ENCODE data around the gene FGF13. TPM values are rescaled to one million over a fixed set of nuclear protein-coding genes. Genes with fewer than 3 reads are reported as not detected.

Gene FGF13
- polyA plus RNA-seq (2013, experiment 1 of 2), result 37.1 TPM
- 38.1 TPM for polyA plus RNA-seq (2013, experiment 2 of 2)

DNA sequence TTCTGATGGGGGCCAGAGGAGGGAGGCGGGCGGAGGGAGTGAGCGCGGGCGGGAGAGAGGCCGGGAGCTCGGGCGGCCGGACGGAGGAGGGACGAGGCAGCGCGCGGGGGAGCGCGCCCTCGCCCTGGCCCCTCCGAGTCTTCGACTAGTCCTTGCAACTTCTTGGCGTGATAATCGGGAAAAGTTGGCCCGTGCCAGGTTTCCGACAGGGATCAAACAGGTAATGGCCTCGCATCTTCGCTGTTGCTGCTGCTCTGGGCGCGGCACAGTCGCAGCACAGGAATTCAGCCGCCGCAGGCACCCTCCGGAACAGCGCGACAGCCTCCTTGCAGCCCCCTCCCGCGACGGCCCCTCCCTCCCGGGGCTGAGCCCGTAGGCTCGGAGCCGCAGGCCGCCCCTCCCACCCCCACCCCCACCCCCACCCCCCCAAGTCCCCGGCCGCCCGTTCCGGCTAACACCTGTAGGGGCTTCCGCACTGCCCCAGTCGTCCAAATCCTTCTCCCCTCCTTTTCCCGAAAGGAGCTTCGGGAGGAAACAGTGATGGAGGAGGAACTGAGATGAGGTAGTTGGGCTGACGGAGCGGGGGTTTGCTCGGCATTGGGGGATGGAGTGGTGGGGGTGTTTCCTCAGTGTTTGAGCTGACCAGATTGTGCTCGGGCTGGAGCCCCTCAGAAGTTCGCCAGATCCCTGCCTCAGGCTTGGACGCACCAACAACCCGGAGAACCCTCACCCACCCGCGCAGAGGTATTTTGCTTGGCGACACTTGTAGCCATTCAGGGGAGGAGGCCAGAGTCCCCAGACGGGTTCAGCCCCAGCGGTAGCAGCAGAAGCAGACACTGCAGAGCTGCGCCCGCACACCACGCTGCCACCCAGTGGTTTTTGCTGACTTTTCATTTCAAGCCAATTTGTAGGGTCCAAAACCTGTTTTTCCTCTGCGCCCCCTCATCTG, at the start of gene FGF13:
TSS of gene FGF13 (minus strand) at position 319 of the 949 bp plus-strand sequence. CDS start 714 bp downstream, outside the sequence.
- Histone ChIP-seq H3K4ac (ENCODE audit: low read length) (no peak within 1 kb of the TSS), H2BK5ac (ENCODE audit: low read length) (no peak within 1 kb of the TSS), H3K27me3 (ENCODE audit: control insufficient read depth in 3 of 3, insufficient read depth in 3 of 3, low read depth in 1 of 3, low read length in 3 of 3) (no peaks in the 10 kb centered on the region), H3K4me3 (ENCODE audit: low read length in 2 of 2) (peak within 1 kb of the TSS; percentile 63 to 87), H3K9ac (ENCODE audit: low read depth, low read length, poor library complexity) (peak within 1 kb of the TSS; percentile 90), H3K9me3 (replicated peaks in 1 of 2; ENCODE audit: control insufficient read depth in 2 of 2, insufficient read depth in 1 of 2, low read depth in 1 of 2, low read length in 2 of 2) (no peaks in the 10 kb centered on the region), H2BK15ac (ENCODE audit: low read length) (no peak within 1 kb of the TSS), H3K18ac (ENCODE audit: low read length) (peak within 1 kb of the TSS; percentile 80), H3K36me3 (replicated peaks in 1 of 2; ENCODE audit: control insufficient read depth in 2 of 2, insufficient read depth in 2 of 2, low read length in 2 of 2) (peaks cover 0 to 4% of the 10 kb centered on the region in 2 donors), H2BK12ac (ENCODE audit: low read length) (peak within 1 kb of the TSS; percentile 16), H3K4me1 (ENCODE audit: control insufficient read depth in 2 of 2, insufficient read depth in 1 of 2, low read depth in 1 of 2, low read length in 2 of 2) (peaks cover 0 to 1% of the 10 kb centered on the region in 2 donors), H4K8ac (ENCODE audit: low read depth, low read length) (no peak within 1 kb of the TSS), H2AFZ (ENCODE audit: low read length) (peak within 1 kb of the TSS; percentile 88), H3K79me1 (ENCODE audit: low read depth, low read length) (no peaks in the 10 kb centered on the region), H3K23ac (ENCODE audit: low read depth, low read length, poor library complexity) (no peak within 1 kb of the TSS), H3K27ac (replicated peaks; ENCODE audit: low read length) (peak within 1 kb of the TSS; percentile 85), H4K91ac (ENCODE audit: low read depth, low read length, poor library complexity) (no peak within 1 kb of the TSS), H2AK5ac (ENCODE audit: low read depth, low read length) (no peak within 1 kb of the TSS), H3K14ac (ENCODE audit: low read length) (no peak within 1 kb of the TSS), H3K4me2 (ENCODE audit: insufficient read depth, low read length, poor library complexity, severe bottlenecking) (peak within 1 kb of the TSS; percentile 81), H2BK120ac (ENCODE audit: low read depth, low read length) (no peak within 1 kb of the TSS)
- no CpG with 5 or more reads among the region's 65 CpGs for WGBS, 2 donors (ENCODE audit: extremely low coverage in 2 of 2, insufficient read length in 2 of 2, insufficient replicate concordance in 1 of 2)
- peak; percentile 48 for DNase-seq (ENCODE audit: low spot score)

GRCh38 chrX:138759217-138759943, 47.9 kb upstream of the FGF13 start:
- Histone ChIP-seq H4K8ac (ENCODE audit: low read depth, low read length) (no peak overlapping the region), H3K9me3 (replicated peaks in 1 of 2; ENCODE audit: control insufficient read depth in 2 of 2, insufficient read depth in 1 of 2, low read depth in 1 of 2, low read length in 2 of 2) (no peaks in the 10 kb centered on the region), H3K36me3 (replicated peaks in 1 of 2; ENCODE audit: control insufficient read depth in 2 of 2, insufficient read depth in 2 of 2, low read length in 2 of 2) (no peaks in the 10 kb centered on the region), H2BK15ac (ENCODE audit: low read length) (no peak overlapping the region), H3K14ac (ENCODE audit: low read length) (no peak overlapping the region), H3K18ac (ENCODE audit: low read length) (no peak overlapping the region), H3K27ac (replicated peaks; ENCODE audit: low read length) (no peak overlapping the region), H3K4me2 (ENCODE audit: insufficient read depth, low read length, poor library complexity, severe bottlenecking) (no peak overlapping the region), H3K27me3 (ENCODE audit: control insufficient read depth in 3 of 3, insufficient read depth in 3 of 3, low read depth in 1 of 3, low read length in 3 of 3) (peaks cover 0 to 5% (median 0%) of the 10 kb centered on the region in 3 experiments), H3K4me3 (ENCODE audit: low read length in 2 of 2) (no peak overlapping the region), H3K9ac (ENCODE audit: low read depth, low read length, poor library complexity) (no peak overlapping the region), H3K79me1 (ENCODE audit: low read depth, low read length) (no peaks in the 10 kb centered on the region), H2BK120ac (ENCODE audit: low read depth, low read length) (no peak overlapping the region), H3K4me1 (ENCODE audit: control insufficient read depth in 2 of 2, insufficient read depth in 1 of 2, low read depth in 1 of 2, low read length in 2 of 2) (no peaks in the 10 kb centered on the region), H3K23ac (ENCODE audit: low read depth, low read length, poor library complexity) (no peak overlapping the region), H2BK12ac (ENCODE audit: low read length) (no peak overlapping the region), H4K91ac (ENCODE audit: low read depth, low read length, poor library complexity) (no peak overlapping the region), H2AK5ac (ENCODE audit: low read depth, low read length) (no peak overlapping the region), H2BK5ac (ENCODE audit: low read length) (no peak overlapping the region), H3K4ac (ENCODE audit: low read length) (no peak overlapping the region), H2AFZ (ENCODE audit: low read length) (no peak overlapping the region)
- no CpG with 5 or more reads among the region's 5 CpGs for WGBS, 2 donors (ENCODE audit: extremely low coverage in 2 of 2, insufficient read length in 2 of 2, insufficient replicate concordance in 1 of 2)
- no peak for DNase-seq (ENCODE audit: low spot score)

DNA sequence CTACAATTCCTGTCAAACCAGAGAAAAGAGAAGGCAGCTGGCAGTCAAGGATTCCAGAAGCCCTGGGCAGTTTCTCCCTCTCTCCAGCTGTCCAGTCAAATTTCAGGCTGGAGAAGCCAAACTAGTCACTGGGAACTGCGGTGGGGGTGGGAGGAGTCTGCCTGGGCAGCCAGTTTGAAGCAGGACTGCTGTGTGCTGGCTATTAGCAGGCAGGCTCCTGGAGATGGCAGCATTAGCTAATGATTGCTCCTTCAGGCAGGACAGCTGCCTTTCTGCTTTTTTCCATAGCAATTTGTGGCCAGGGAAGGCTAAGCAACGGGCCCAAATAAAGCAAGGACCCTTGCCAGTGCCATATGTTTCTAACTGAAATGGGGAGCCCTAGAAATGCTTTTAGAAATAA, 44.7 kb upstream of the FGF13 start:
- H3K4ac ChIP-seq (ENCODE audit: low read length), result no peak overlapping the region
- no peak overlapping the region for H2BK12ac ChIP-seq (ENCODE audit: low read length)
- no peaks in the 10 kb centered on the region for H3K36me3 ChIP-seq (replicated peaks in 1 of 2; ENCODE audit: control insufficient read depth in 2 of 2, insufficient read depth in 2 of 2, low read length in 2 of 2)
- no peak overlapping the region for H2BK120ac ChIP-seq (ENCODE audit: low read depth, low read length)
- H2AFZ ChIP-seq (ENCODE audit: low read length), result no peak overlapping the region
- DNase-seq (ENCODE audit: low spot score), result peak; percentile 21
- peaks cover 0 to 5% (median 0%) of the 10 kb centered on the region in 3 experiments for H3K27me3 ChIP-seq (ENCODE audit: control insufficient read depth in 3 of 3, insufficient read depth in 3 of 3, low read depth in 1 of 3, low read length in 3 of 3)
- H3K9ac ChIP-seq (ENCODE audit: low read depth, low read length, poor library complexity), result no peak overlapping the region
- H2BK15ac ChIP-seq (ENCODE audit: low read length), result no peak overlapping the region
- no peak overlapping the region for H3K14ac ChIP-seq (ENCODE audit: low read length)
- H4K8ac ChIP-seq (ENCODE audit: low read depth, low read length), result no peak overlapping the region
- H3K79me1 ChIP-seq (ENCODE audit: low read depth, low read length), result no peaks in the 10 kb centered on the region
- H3K18ac ChIP-seq (ENCODE audit: low read length), result no peak overlapping the region
- no peak overlapping the region for H3K4me3 ChIP-seq (ENCODE audit: low read length in 2 of 2)
- no peaks in the 10 kb centered on the region for H3K4me1 ChIP-seq (ENCODE audit: control insufficient read depth in 2 of 2, insufficient read depth in 1 of 2, low read depth in 1 of 2, low read length in 2 of 2)
- H2BK5ac ChIP-seq (ENCODE audit: low read length), result no peak overlapping the region
- H2AK5ac ChIP-seq (ENCODE audit: low read depth, low read length), result no peak overlapping the region
- H3K9me3 ChIP-seq (replicated peaks in 1 of 2; ENCODE audit: control insufficient read depth in 2 of 2, insufficient read depth in 1 of 2, low read depth in 1 of 2, low read length in 2 of 2), result no peaks in the 10 kb centered on the region
- no CpG with 5 or more reads among the region's 2 CpGs for WGBS, 2 donors (ENCODE audit: extremely low coverage in 2 of 2, insufficient read length in 2 of 2, insufficient replicate concordance in 1 of 2)
- H3K4me2 ChIP-seq (ENCODE audit: insufficient read depth, low read length, poor library complexity, severe bottlenecking), result no peak overlapping the region
- H3K23ac ChIP-seq (ENCODE audit: low read depth, low read length, poor library complexity), result no peak overlapping the region
- no peak overlapping the region for H3K27ac ChIP-seq (replicated peaks; ENCODE audit: low read length)
- no peak overlapping the region for H4K91ac ChIP-seq (ENCODE audit: low read depth, low read length, poor library complexity)

GRCh38 chrX:138754861-138755260, 43.3 kb upstream of the FGF13 start:
- no peaks in the 10 kb centered on the region for H3K9me3 ChIP-seq (replicated peaks in 1 of 2; ENCODE audit: control insufficient read depth in 2 of 2, insufficient read depth in 1 of 2, low read depth in 1 of 2, low read length in 2 of 2)
- H3K4me3 ChIP-seq (ENCODE audit: low read length in 2 of 2), result no peak overlapping the region
- H3K14ac ChIP-seq (ENCODE audit: low read length), result no peak overlapping the region
- no peak overlapping the region for H4K8ac ChIP-seq (ENCODE audit: low read depth, low read length)
- no peak overlapping the region for H2AK5ac ChIP-seq (ENCODE audit: low read depth, low read length)
- H3K4me1 ChIP-seq (ENCODE audit: control insufficient read depth in 2 of 2, insufficient read depth in 1 of 2, low read depth in 1 of 2, low read length in 2 of 2), result no peaks in the 10 kb centered on the region
- no peak overlapping the region for H2BK120ac ChIP-seq (ENCODE audit: low read depth, low read length)
- H3K27me3 ChIP-seq (ENCODE audit: control insufficient read depth in 3 of 3, insufficient read depth in 3 of 3, low read depth in 1 of 3, low read length in 3 of 3), result peaks cover 0 to 5% (median 0%) of the 10 kb centered on the region in 3 experiments
- H2AFZ ChIP-seq (ENCODE audit: low read length), result no peak overlapping the region
- DNase-seq (ENCODE audit: low spot score), result no peak
- H3K36me3 ChIP-seq (replicated peaks in 1 of 2; ENCODE audit: control insufficient read depth in 2 of 2, insufficient read depth in 2 of 2, low read length in 2 of 2), result no peaks in the 10 kb centered on the region
- H3K9ac ChIP-seq (ENCODE audit: low read depth, low read length, poor library complexity), result no peak overlapping the region
- no peak overlapping the region for H3K4ac ChIP-seq (ENCODE audit: low read length)
- H3K4me2 ChIP-seq (ENCODE audit: insufficient read depth, low read length, poor library complexity, severe bottlenecking), result no peak overlapping the region
- no peak overlapping the region for H2BK5ac ChIP-seq (ENCODE audit: low read length)
- H2BK12ac ChIP-seq (ENCODE audit: low read length), result no peak overlapping the region
- WGBS, 2 donors (ENCODE audit: extremely low coverage in 2 of 2, insufficient read length in 2 of 2, insufficient replicate concordance in 1 of 2), result no CpG with 5 or more reads among the region's 2 CpGs
- H3K79me1 ChIP-seq (ENCODE audit: low read depth, low read length), result no peaks in the 10 kb centered on the region
- H3K27ac ChIP-seq (replicated peaks; ENCODE audit: low read length), result no peak overlapping the region
- H3K18ac ChIP-seq (ENCODE audit: low read length), result no peak overlapping the region
- no peak overlapping the region for H4K91ac ChIP-seq (ENCODE audit: low read depth, low read length, poor library complexity)
- no peak overlapping the region for H3K23ac ChIP-seq (ENCODE audit: low read depth, low read length, poor library complexity)
- no peak overlapping the region for H2BK15ac ChIP-seq (ENCODE audit: low read length)
